M059J (cell line): ENCODE results near the gene MAPK10. TPM values are rescaled to one million over a fixed set of nuclear protein-coding genes. Genes with fewer than 3 reads are reported as not detected.
"Not testable (repeated sequence)": the region's sequence is repeated elsewhere in the genome, so short reads cannot be mapped to it uniquely, and the experiment has no call there.

Source experiments
- DNase-seq: peaks from one replicate; pipeline ENCODE4 v3.0.0-alpha.2; 2012; ENCODE audit warnings: low read depth
- total RNA-seq: library from RNA; depleted of rRNA; stranded (reverse); fragments of >200 nt; shearing (Covaris generic); gene quantifications from 2 replicates; pipeline ENCODE4 v1.2.3, GENCODE V29; 2014

MAPK10 gene
- total RNA-seq, 1 experiment from 2014 or later, result 2.3 TPM

DNA sequence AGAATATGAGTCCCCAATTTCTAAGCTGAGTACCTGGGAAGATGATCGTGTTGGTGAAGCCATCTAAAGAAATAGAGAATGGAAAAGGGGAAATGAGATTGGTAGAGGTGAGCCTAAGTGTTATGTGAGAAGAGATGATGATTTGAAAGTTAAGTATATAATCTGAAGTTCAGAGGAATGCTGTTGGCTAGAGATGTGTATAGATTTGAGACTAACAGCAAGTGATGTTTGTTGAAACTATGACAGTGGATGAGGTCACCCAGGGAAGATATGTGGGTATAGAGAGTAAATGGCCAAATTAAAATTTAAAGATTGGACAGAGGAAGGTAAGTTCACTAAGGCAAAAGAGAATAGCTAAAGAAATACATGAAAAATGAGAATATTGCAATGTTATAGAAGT is 324.2 kb downstream of the MAPK10 start:
- DNase-seq, result peak; percentile 32

- DNase-seq, result no peak
Observed at GRCh38 chr4:86034616-86035015, 325.2 kb downstream of the MAPK10 start.

- DNase-seq, result peak; percentile 86
Observed at GRCh38 chr4:86033171-86033570, 326.7 kb downstream of the MAPK10 start.

GRCh38 chr4:86032476-86033022 is 327.3 kb downstream of the MAPK10 start:
- peak; percentile 93 for DNase-seq

- DNase-seq, result peak; percentile 14
Observed at GRCh38 chr4:86031927-86032326, 327.9 kb downstream of the MAPK10 start.

DNA sequence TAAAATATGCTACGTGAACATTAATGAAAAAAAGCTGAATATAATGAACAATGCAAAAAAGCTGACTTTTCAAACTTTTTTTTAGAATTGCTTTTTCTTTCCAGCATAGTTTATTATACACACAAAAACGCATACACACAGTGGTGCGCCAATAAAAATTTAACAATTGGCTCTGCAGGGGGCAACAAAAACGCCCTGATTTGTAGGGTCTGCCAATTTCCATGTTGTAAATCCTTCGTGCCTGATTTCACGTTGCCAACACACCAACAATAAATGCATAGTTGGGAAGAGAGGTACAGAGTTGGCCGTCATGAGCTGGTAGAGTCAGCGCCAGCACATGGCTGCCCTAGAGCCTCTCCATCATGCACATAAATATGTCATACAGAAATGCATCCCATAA is 333.1 kb downstream of the MAPK10 start:
- no peak for DNase-seq

GRCh38 chr4:86021671-86022070 is 338.2 kb downstream of the MAPK10 start:
- not testable (repeated sequence) for DNase-seq

DNA sequence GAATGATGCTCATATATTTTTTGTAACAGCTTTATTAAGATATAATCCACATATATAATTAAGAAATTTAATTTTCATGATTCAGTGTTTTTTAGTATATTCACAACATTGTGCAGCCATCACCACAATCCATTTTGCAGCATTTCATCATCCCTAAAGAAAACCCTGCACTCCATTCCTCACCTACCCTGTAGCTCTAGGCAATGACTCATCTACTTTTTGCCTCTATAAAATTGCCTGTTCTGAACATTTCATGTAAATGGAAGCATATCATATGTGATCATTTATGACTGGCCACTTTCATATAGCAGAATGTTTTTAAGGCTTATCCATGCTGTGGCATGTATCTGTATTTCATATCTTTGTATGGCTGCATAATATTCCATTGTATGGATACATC is 339.9 kb downstream of the MAPK10 start:
- DNase-seq, result no peak

DNA sequence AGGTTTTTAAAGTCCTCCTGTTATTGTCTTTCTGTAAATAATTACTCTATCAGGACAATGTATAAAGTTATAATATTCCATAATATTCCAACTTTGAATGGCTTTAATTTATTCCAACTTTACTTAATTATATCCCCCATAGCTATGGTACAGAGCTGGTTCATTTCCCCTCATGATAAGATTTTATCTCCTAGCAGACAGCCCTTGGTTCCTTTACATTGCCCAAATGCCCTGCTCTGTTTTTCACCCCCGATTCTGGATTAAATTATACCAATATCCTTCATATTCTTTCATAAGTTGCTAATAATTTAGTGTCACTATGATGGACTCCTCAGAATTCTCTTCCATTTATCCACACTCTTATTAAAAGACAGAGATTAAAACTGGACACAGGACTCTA is 340.5 kb downstream of the MAPK10 start:
- DNase-seq, result no peak

DNA sequence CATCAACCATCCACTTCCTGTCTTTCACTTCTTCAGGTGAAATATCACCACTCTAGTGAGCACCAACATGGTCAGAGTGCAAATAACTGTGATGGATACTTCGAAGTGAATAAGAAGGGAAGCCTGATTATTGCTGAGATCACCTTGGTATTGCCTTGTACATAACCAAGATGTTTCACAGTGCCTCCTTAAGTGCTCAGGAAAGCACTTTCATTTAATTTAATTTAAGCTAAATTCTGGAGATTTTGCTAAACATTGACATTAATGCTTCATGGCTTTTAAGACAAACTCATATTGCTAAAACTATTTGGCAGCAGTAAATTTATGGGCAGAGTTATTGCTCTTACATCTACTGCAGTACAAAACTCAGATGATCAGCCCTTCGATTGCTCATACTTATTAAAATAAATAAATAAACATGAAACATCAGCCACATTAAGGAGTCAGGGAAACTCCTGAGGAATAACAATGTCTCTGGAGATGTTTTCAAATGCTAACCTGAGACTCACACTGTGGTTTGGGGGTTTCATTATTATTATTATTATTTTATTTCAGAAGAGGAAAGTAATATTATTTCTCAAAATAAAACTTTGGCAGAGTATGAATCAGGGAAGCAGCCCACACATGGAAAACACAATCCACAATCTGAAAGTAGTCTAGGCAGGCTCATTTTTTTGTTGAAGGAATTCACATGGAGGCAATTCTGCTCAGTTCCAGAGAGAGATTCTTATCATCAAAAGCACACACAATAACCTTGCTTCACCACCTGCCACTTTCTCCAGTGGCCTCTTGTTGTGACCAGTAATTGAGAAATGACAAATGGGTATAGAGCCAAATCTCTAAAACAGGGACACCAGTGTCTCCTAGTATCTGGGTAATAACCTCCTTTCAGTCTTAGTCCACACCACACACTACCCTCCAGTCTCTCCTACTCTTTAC is 344.2 kb downstream of the MAPK10 start:
- peak; percentile 12 for DNase-seq

DNA sequence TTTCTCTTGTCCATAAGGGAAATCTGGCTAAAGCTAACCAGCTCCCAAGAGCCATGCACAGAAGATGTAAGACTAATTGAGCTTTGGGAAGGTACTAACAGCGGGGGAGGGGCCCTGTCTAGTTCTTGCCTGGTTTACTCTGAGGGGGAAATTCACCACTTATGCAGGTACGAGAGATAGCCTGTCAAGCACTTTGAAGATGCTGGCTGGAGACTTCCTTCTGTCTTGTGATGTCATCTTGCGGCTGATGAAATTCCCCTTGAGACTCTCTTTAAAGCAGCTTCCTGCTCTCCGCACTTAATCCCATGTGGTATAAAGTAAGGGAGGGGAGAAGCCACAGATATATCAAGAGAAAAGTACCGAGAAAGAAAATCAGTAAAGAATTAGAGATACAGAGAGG is 345.3 kb downstream of the MAPK10 start:
- no peak for DNase-seq

DNA sequence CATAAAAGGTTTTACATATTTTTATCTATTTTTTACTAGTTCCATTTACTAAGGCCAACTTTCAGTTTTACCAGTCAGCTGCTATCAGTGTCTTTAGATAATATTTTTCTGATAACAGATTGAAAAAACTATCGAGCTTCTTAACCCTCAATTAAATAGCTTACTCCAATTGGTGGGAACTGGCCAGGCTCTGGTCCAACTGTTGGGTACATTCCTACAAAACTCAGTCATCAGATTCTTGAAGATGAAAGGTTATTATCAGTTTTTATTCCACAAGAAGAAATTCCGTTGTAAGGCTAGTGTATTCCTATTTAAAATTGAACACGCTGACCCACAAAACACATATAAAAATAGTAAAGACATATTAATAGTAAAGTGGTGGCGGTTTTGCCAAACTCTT is 346.2 kb downstream of the MAPK10 start:
- DNase-seq, result peak; percentile 31

DNA sequence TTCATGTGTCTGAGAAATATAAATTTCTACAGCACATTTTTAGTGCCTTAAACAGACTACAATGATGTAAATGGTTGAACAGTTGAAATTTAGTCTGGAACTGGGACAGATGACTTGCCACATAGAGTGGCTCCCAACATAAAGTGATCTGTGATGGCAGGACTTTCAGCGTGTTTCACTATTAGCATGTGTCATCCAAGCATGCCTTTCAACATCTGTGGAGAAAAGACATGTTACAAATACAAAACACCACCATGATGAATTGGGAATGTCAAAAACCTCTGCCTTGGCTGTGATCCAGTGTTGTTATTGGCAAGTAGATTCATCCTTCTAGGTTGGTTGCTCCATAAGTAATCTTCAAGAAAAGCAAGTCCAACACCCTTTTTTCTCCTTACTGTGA is 348.7 kb downstream of the MAPK10 start:
- peak; percentile 86 for DNase-seq

DNA sequence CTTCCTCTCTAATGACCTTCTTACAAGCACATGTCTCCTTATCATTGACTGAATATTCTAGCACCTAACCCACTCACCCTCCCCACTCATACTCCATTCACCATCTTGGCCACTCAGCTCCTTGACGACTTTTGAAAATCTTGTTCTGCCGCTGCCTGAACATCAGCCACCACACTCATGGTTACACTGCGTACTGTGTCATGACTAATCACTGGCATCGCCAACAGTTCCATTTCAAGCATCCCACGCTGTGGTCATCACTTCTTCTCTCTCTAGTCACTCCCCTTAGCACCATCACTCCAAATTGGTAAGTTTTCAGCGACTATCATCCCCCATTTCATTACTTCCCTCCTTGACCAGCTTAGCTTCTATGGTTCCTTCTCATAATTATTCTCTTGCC is 352.8 kb downstream of the MAPK10 start:
- DNase-seq, result no peak

- DNase-seq, result no peak
Observed at GRCh38 chr4:86006057-86006456, 353.8 kb downstream of the MAPK10 start.

DNA sequence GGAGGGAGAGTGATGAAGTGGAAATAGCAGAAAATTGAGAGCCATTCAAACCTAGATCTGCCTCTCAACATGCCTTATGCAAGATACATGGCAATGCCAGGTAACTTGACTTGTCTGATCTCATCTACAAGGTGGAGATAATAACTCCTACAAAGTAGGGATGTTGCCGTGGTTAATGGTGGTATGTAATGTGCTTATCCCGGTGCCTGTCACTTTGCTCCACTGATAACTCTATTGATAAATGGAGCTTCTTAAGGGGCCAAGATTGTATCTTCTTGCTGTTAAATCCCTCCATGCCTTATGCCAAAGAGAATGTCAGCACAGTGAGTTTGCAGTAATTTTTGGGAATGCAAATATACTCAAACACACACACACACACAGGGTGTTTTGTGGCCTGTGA is 355.8 kb downstream of the MAPK10 start:
- DNase-seq, result no peak

DNA sequence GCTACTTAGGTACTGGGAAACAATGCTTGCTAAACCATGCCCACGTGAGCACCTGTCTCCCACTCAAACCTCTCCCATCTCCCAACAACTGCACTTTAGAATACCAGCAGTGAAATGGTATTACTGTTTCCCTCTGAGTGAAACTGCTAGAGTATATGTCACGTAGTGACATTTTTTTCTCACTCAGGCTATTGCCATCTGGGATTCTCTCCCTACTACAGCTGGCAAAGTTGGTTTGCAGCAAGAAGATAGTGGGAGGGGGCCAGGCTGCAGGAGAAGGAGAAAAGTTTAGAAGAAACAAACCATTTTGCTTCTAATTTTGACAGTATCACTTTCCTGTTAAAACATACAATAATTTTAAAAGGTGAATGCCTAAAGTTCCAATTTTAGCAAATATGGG is 358.3 kb downstream of the MAPK10 start:
- no peak for DNase-seq

- DNase-seq, result no peak
Observed at GRCh38 chr4:85995361-85995760, 364.5 kb downstream of the MAPK10 start.

- peak; percentile 13 for DNase-seq
Observed at GRCh38 chr4:85994576-85994975, 365.3 kb downstream of the MAPK10 start.

GRCh38 chr4:85993641-85994040 is 366.2 kb downstream of the MAPK10 start:
- no peak for DNase-seq

GRCh38 chr4:85986266-85986665 is 373.6 kb downstream of the MAPK10 start:
- no peak for DNase-seq

DNA sequence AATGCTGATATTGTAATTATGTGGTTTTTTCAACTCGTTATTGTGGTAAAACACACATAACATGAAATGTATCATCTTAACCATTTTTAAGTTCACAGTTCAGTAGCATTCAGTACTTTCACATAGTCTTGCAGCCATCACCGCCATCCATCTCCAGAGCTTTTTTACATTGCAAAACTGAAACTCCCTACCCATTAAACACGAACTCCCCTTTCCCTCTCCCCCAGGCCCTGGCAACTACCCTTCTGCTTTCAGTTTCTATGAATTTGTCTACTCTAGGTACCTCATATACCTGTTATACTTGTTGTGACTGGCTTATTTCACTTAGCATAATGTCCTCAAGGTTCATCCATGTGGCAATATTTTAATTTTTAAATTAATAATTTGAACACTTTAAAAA is 380.6 kb downstream of the MAPK10 start:
- DNase-seq, result no peak

GRCh38 chr4:85970535-85970934 is 389.3 kb downstream of the MAPK10 start:
- DNase-seq, result no peak
